Heart left ventricle (tissue), 16 donors: ENCODE measurements around the gene DDA1. TPM values are rescaled to one million over a fixed set of nuclear protein-coding genes. Genes with fewer than 3 reads are reported as not detected.

ENCODE experiments used
- ATAC-seq, 4 donors: fragments of 200-7000 bp; cut with Tn5 transposase; one replicate each; pipeline ENCODE4 v1.9.1; 2020 to 2022; ENCODE audit warnings: moderate library complexity in 4 of 4, mild to moderate bottlenecking in 3 of 4, moderate number of reproducible peaks in 1 of 4
- DNase-seq, 5 donors: peaks; one replicate each; pipeline ENCODE4 v3.0.0-alpha.2; 2020
- H3K27ac ChIP-seq, 12 donors: fragments of 200-600 bp; sonication (generic) in 4 of 12; one replicate each; pipeline versions ENCODE4 v1.5.0 to v1.8.0; 2016 to 2022; ENCODE audit warnings: mild to moderate bottlenecking in 2 of 12
- H3K27me3 ChIP-seq, 9 donors: fragments of 200-600 bp; sonication (generic) in 2 of 9; one replicate each; pipeline versions ENCODE4 v1.5.1 to v1.8.0; 2016 to 2022; ENCODE audit warnings: mild to moderate bottlenecking in 3 of 9
- H3K36me3 ChIP-seq, 9 donors: fragments of 200-600 bp; sonication (generic) in 2 of 9; one replicate each; pipeline versions ENCODE4 v1.5.0 to v1.8.0; 2018 to 2022; ENCODE audit warnings: mild to moderate bottlenecking in 2 of 9
- H3K4me1 ChIP-seq, 12 donors: fragments of 200-600 bp; sonication (generic) in 4 of 12; one replicate each; pipeline versions ENCODE4 v1.5.0 to v1.8.0; 2016 to 2022; ENCODE audit warnings: mild to moderate bottlenecking in 3 of 12
- H3K4me3 ChIP-seq, 12 donors: fragments of 200-600 bp; sonication (generic) in 4 of 12; one replicate each; pipeline versions ENCODE4 v1.5.0 to v1.8.0; 2017 to 2022; ENCODE audit warnings: mild to moderate bottlenecking in 9 of 12, moderate library complexity in 4 of 12
- H3K9me3 ChIP-seq, 12 donors: fragments of 200-600 bp; sonication (generic) in 4 of 12; one replicate each; pipeline versions ENCODE4 v1.5.0 to v1.8.0; 2016 to 2022; ENCODE audit warnings: mild to moderate bottlenecking in 1 of 12
- POLR2A ChIP-seq, 2 donors: fragments of 450-650 bp; IDR thresholded peaks; one replicate each; pipeline ENCODE4 v1.6.1; 2017; ENCODE audit warnings: antibody characterized with exemption in 2 of 2, mild to moderate bottlenecking in 2 of 2, moderate library complexity in 2 of 2
- WGBS, 4 donors: extraction: QIAGEN DNeasy Blood & Tissue Kit in 2 of 4; methylation state at CpG; one replicate each; pipeline versions ENCODE4 v1.1.5 to v1.1.7; 2013 to 2018; 5-methylcytosine and 5-hydroxymethylcytosine counted together
- intact Hi-C, 10 donors: fragments of 100-400 bp; cut with DNase I; formaldehyde crosslinking; loops; one replicate each; pipeline versions ENCODE4 v1.11.1 to v1.14.2; 2022
- polyA plus RNA-seq, 2 donors: library from polyadenylated mRNA; stranded (reverse); fragments of 200-250 nt; gene quantifications; one replicate each; pipeline ENCODE4 v1.2.3, GENCODE V29; 2013
- total RNA-seq, 9 donors: library from RNA; depleted of rRNA in 2 of 9; stranded (reverse); fragments of >200 nt in 2 of 9; fragmentation: NEBNext Ultra II Directional in 3 of 9; extraction: Animal tissue kit (Norgen Biotek cat#: 25700) in 3 of 9; gene quantifications; one replicate each; pipeline versions ENCODE4 v1.1.0 to v1.2.4, GENCODE V29; 2016 to 2023
- TF ChIP-seq, protein P1 (sequence below), 12 donors: fragments of 200-600 bp; sonication (generic) in 4 of 12; IDR thresholded peaks; one replicate each; pipeline versions ENCODE4 v1.5.0 to v1.8.0; 2018 to 2022; ENCODE audit warnings: antibody characterized with exemption in 12 of 12, mild to moderate bottlenecking in 5 of 12
- donor health status: ischemic (EF 13 %, LVEDD 7.1; RV severe dilation, severe dysfunction).
- donor health status: healthy with polysubstance abuse.
- donor health status: DM: no; HTN: yes; CAD: no.
- donor health status: DM: no; HTN: no; CAD: no.
- donor health status: ischemic (EF 25% LVEDD 6.9; RV normal size, moderate dysfunction).
- donor health status: ischemic (EF 25% LVEDD 5.7; RV mildly dilated, moderate dysfunction).
- donor health status: healthy.
- donor health status: DM: yes; HTN: yes; CAD: no.
- donor health status: ischemic (EF 35%, LVEDD 5.7; RV mildly dilated, moderate dysfunction).
- donor health status: nonischemic (EF 11% LVEDD 7.7; RV severe dilation, severe dysfunction).
- donor health status: DM: yes; HTN: yes; CAD: no.
- donor health status: PGD.
- donor health status: ischemic (EF 29% LVEDD 5.4; RV normal size, mild dysfunction).
- donor health status: nonischemic (EF 23%, LVEDD 6.1; RV moderate dilation, normal function).

DDA1 gene
- total and polyA plus RNA-seq, 11 donors = 13.9 to 84.6 (median 36.5) TPM

DNA sequence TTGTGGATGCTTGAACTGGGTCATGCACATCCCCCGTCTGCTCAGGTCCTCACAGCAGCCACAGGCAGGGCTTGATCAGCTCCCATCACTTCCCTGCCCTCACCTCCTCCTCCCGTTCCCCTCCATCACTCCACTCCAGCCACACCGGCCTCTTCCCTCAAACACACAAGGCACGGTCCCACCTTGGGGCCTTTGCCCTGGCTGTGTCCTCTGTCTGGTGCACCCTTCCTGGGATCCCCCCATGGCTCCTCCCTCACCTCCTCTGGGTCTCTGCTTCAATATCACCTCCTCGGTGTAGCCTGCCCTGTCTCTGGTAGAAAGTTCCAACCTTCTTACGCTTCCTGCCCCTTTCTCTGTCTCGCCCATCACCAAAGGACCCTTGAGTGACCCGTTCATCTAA lies 44.0 kb downstream of the DDA1 start:
- no peaks in the 10 kb centered on the region for H3K9me3 ChIP-seq
- no peak for DNase-seq
- intact Hi-C loops = no loop called here
- no peaks in the 10 kb centered on the region for H3K36me3 ChIP-seq
- no peak for ATAC-seq
- TF ChIP-seq, protein P1, sequence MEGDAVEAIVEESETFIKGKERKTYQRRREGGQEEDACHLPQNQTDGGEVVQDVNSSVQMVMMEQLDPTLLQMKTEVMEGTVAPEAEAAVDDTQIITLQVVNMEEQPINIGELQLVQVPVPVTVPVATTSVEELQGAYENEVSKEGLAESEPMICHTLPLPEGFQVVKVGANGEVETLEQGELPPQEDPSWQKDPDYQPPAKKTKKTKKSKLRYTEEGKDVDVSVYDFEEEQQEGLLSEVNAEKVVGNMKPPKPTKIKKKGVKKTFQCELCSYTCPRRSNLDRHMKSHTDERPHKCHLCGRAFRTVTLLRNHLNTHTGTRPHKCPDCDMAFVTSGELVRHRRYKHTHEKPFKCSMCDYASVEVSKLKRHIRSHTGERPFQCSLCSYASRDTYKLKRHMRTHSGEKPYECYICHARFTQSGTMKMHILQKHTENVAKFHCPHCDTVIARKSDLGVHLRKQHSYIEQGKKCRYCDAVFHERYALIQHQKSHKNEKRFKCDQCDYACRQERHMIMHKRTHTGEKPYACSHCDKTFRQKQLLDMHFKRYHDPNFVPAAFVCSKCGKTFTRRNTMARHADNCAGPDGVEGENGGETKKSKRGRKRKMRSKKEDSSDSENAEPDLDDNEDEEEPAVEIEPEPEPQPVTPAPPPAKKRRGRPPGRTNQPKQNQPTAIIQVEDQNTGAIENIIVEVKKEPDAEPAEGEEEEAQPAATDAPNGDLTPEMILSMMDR (IDR thresholded peaks at IDR 0.05) = no peak
- TF ChIP-seq POLR2A (IDR thresholded peaks at IDR 0.05) = no peak
- H3K4me1 ChIP-seq = peaks cover 0 to 47% (median 20%) of the 10 kb centered on the region in 12 donors
- H3K4me3 ChIP-seq = no peak overlapping the region
- H3K27me3 ChIP-seq = no peaks in the 10 kb centered on the region
- H3K27ac ChIP-seq = peak overlapping the region in 1 of 12 donors; percentile 34
- WGBS, 4 donors = 71 to 78% (median 76%) methylated on average over 8 of the region's 8 CpGs

DNA sequence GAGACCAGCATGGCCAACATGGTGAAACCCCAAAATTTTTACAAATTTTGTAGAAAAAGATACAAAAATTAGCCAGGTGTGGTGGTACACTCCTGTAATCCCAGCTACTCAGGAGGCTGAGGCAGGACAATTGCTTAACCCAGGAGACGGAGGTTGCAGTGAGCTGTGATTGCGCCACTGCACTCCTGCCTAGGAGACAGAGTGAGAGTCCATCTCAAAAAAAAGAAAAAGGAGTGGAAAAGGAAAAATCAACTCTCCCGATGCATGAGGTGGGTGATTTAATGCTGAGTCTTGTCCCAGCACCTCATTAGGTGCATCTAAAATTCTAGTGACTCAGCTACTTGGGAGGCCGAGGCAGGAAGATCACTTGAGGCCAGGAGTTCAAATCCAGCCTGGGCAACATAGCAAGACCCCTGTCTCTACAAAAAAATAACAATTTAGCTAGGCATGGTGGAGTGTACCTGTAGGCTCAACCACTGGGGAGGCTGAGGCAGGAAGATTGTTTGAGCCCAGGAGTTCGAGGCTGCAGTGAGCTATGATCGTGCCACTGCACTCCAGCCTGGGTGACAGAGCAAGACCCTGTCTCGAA lies 47.8 kb downstream of the DDA1 start:
- WGBS, 4 donors = 89 to 90% (median 90%) methylated on average over 7 of the region's 7 CpGs
- H3K27me3 ChIP-seq = no peaks in the 10 kb centered on the region
- ATAC-seq (no peak), DNase-seq (no peak)
- intact Hi-C loops = no loop called here
- no peaks in the 10 kb centered on the region for H3K9me3 ChIP-seq
- H3K4me1 ChIP-seq = peaks cover 0 to 26% (median 8%) of the 10 kb centered on the region in 12 donors
- no peaks in the 10 kb centered on the region for H3K36me3 ChIP-seq
- TF ChIP-seq, protein P1 (IDR thresholded peaks at IDR 0.05) = no peak
- no peak for TF ChIP-seq POLR2A (IDR thresholded peaks at IDR 0.05)
- peak overlapping the region in 10 of 12 donors; percentile 6 to 53 (median 47) for H3K27ac ChIP-seq
- no peak overlapping the region for H3K4me3 ChIP-seq

DNA sequence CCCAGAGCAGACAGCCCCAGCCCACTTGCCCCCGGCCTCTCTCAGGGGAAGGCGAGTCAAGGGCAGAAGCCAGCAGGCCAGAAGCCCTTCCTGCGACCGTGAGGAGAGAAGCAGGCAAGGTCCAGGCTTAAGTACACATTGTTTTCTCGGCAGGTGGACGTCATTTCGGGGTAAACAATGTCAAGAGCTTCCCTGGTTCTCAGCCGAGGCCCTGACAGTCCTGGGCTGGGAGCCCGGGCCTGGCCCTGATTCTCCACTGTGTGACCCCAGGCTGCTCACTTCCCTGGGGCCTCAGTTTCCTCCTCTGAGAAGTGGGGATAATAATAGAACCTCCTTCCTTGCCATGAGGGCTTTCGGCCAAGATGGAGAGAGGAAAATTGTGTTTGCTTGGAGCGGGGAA lies 48.4 kb downstream of the DDA1 start:
- WGBS, 4 donors = 55 to 66% (median 59%) methylated on average over 8 to 11 of the region's 11 CpGs
- H3K9me3 ChIP-seq = no peaks in the 10 kb centered on the region
- DNase-seq (peak in 1 of 5 donors; percentile 40), ATAC-seq (peak; percentile 16 to 86 (median 47))
- H3K4me3 ChIP-seq = no peak overlapping the region
- intact Hi-C loops = no loop called here
- H3K27ac ChIP-seq = peak overlapping the region in 10 of 12 donors; percentile 6 to 57 (median 47)
- no peaks in the 10 kb centered on the region for H3K36me3 ChIP-seq
- TF ChIP-seq, protein P1 (IDR thresholded peaks at IDR 0.05) = no peak
- no peak for TF ChIP-seq POLR2A (IDR thresholded peaks at IDR 0.05)
- no peaks in the 10 kb centered on the region for H3K27me3 ChIP-seq
- peaks cover 0 to 21% (median 5%) of the 10 kb centered on the region in 12 donors for H3K4me1 ChIP-seq

- no peaks in the 10 kb centered on the region for H3K9me3 ChIP-seq
- ATAC-seq (peak; percentile 32 to 87 (median 46)), DNase-seq (no peak)
- intact Hi-C loops = no loop called here
- H3K36me3 ChIP-seq = no peaks in the 10 kb centered on the region
- 59 to 70% (median 63%) methylated on average over 7 of the region's 7 CpGs for WGBS, 4 donors
- H3K27ac ChIP-seq = peak overlapping the region in 7 of 12 donors; percentile 6 to 57 (median 47)
- H3K27me3 ChIP-seq = no peaks in the 10 kb centered on the region
- peaks cover 0 to 15% (median 0%) of the 10 kb centered on the region in 12 donors for H3K4me1 ChIP-seq
- TF ChIP-seq, protein P1 (IDR thresholded peaks at IDR 0.05) = no peak
- TF ChIP-seq POLR2A (IDR thresholded peaks at IDR 0.05) = no peak
- H3K4me3 ChIP-seq = no peak overlapping the region
These were observed 49.0 kb downstream of the DDA1 start for GRCh38 chr19:17358395-17358794.
